GM23338 (cell line): ENCODE measurements around the gene POFUT2. TPM values are rescaled to one million over a fixed set of nuclear protein-coding genes. Genes with fewer than 3 reads are reported as not detected.

Experiments
- ATAC-seq: fragments of 200-7000 bp; cut with Tn5 transposase; 3 replicates; pipeline ENCODE4 v1.9.1; 2020
- DNase-seq: peaks from one replicate; pipeline ENCODE4 v3.0.0-alpha.2; 2015; ENCODE audit warnings: low spot score
- H2AFZ ChIP-seq: fragments of 200-600 bp; sonication (generic); 2 replicates; pipeline ENCODE4 v1.8.0; 2016; ENCODE audit warnings: antibody characterized with exemption, mild to moderate bottlenecking, moderate library complexity
- H3F3A ChIP-seq: fragments of 200-600 bp; sonication (generic); replicated peaks from 2 replicates; pipeline ENCODE4 v1.8.0; 2017; ENCODE audit warnings: antibody characterized with exemption, mixed run types, low read depth
- H3K27ac ChIP-seq: fragments of 200-600 bp; sonication (generic); 2 replicates; pipeline ENCODE4 v1.6.1; 2016; ENCODE audit warnings: low read depth
- H3K27me3 ChIP-seq: fragments of 200-600 bp; sonication (generic); 2 replicates; pipeline ENCODE4 v1.8.0; 2016; ENCODE audit warnings: mild to moderate bottlenecking, mixed run types, moderate library complexity; ENCODE audit not compliant: insufficient read depth
- H3K36me3 ChIP-seq: fragments of 200-600 bp; sonication (generic); 2 replicates; pipeline ENCODE4 v1.8.0; 2016; ENCODE audit warnings: mild to moderate bottlenecking; ENCODE audit not compliant: insufficient read depth
- H3K4me1 ChIP-seq: fragments of 200-600 bp; sonication (generic); 2 replicates; pipeline ENCODE4 v1.8.0; 2016; ENCODE audit warnings: mild to moderate bottlenecking, moderate library complexity; ENCODE audit not compliant: insufficient read depth
- H3K4me2 ChIP-seq: fragments of 200-600 bp; sonication (generic); 2 replicates; pipeline ENCODE4 v1.7.1; 2017; ENCODE audit warnings: mixed run types
- H3K4me3 ChIP-seq: fragments of 200-600 bp; sonication (generic); 2 replicates; pipeline ENCODE4 v1.6.1; 2016; ENCODE audit warnings: mixed run types
- H3K79me2 ChIP-seq: fragments of 200-600 bp; sonication (generic); replicated peaks from 2 replicates; pipeline ENCODE4 v1.8.0; 2017; ENCODE audit warnings: mild to moderate bottlenecking; ENCODE audit not compliant: insufficient read depth
- H3K9me2 ChIP-seq: fragments of 200-600 bp; sonication (generic); 2 replicates; pipeline ENCODE4 v1.8.0; 2017; ENCODE audit not compliant: insufficient read depth
- H4K20me1 ChIP-seq: fragments of 200-600 bp; sonication (generic); replicated peaks from 2 replicates; pipeline ENCODE4 v1.8.0; 2017; ENCODE audit warnings: mild to moderate bottlenecking; ENCODE audit not compliant: insufficient read depth
- H3K27ac Mint-ChIP-seq: 2 replicates; pipeline ENCODE4 v1.8.0; 2020; ENCODE audit warnings: inconsistent platforms, mild to moderate bottlenecking, moderate library complexity, mixed read lengths
- H3K27me3 Mint-ChIP-seq: 3 replicates; pipeline ENCODE4 v1.8.0; 2022; ENCODE audit warnings: low read depth, mild to moderate bottlenecking, moderate library complexity, mixed read lengths, inconsistent platforms; ENCODE audit not compliant: insufficient read depth, poor library complexity
- H3K36me3 Mint-ChIP-seq: 3 replicates; pipeline ENCODE4 v1.8.0; 2021; ENCODE audit warnings: low read depth, mild to moderate bottlenecking, inconsistent platforms, moderate library complexity, mixed read lengths
- H3K4me1 Mint-ChIP-seq: 3 replicates; pipeline ENCODE4 v1.8.0; 2020; ENCODE audit warnings: mild to moderate bottlenecking, inconsistent platforms, mixed read lengths
- H3K4me3 Mint-ChIP-seq: 3 replicates; pipeline ENCODE4 v1.8.0; 2021; ENCODE audit warnings: moderate library complexity, mild to moderate bottlenecking, inconsistent platforms, mixed read lengths
- H3K9me3 Mint-ChIP-seq: 3 replicates; pipeline ENCODE4 v1.8.0; 2020; ENCODE audit warnings: moderate library complexity, mild to moderate bottlenecking, inconsistent platforms, mixed read lengths
- CTCF ChIP-seq, 2 experiments: fragments of 200-600 bp in 1 of 2; sonication (generic) in 1 of 2; conservative IDR thresholded peaks; 2 replicates each; pipeline versions ENCODE4 v1.5.1 to v1.6.1; 2016 to 2017; ENCODE audit warnings: antibody characterized with exemption in 2 of 2, low read depth in 2 of 2, mild to moderate bottlenecking in 2 of 2, moderate library complexity in 1 of 2
- ETS1 ChIP-seq: IDR thresholded peaks from 2 replicates; pipeline ENCODE4 v1.6.1; 2016; ENCODE audit warnings: antibody characterized with exemption
- EZH2phosphoT487 ChIP-seq: fragments of 200-600 bp; sonication (generic); IDR thresholded peaks from one replicate; pipeline ENCODE4 v1.8.1; 2018; ENCODE audit warnings: antibody characterized with exemption; ENCODE audit not compliant: unreplicated experiment
- JUNB ChIP-seq: IDR thresholded peaks from one replicate; pipeline ENCODE4 v1.6.1; 2016; ENCODE audit warnings: antibody characterized with exemption; ENCODE audit not compliant: unreplicated experiment
- NANOG ChIP-seq: IDR thresholded peaks from 2 replicates; pipeline ENCODE4 v1.6.1; 2016; ENCODE audit warnings: antibody characterized with exemption, borderline replicate concordance
- REST ChIP-seq: IDR thresholded peaks from one replicate; pipeline ENCODE4 v1.6.1; 2018; ENCODE audit warnings: antibody characterized with exemption; ENCODE audit not compliant: unreplicated experiment
- STAT1 ChIP-seq: IDR thresholded peaks from one replicate; pipeline ENCODE4 v1.6.1; 2016; ENCODE audit warnings: antibody characterized with exemption; ENCODE audit not compliant: unreplicated experiment
- ZNF114 ChIP-seq: fragments of 250-450 bp; sonication (Bioruptor Pico); IDR thresholded peaks from 2 replicates; pipeline ENCODE4 v1.5.0; 2020; ENCODE audit warnings: mild to moderate bottlenecking, moderate library complexity
- ZNF331 ChIP-seq: fragments of 250-450 bp; sonication (Bioruptor Pico); IDR thresholded peaks from 2 replicates; pipeline ENCODE4 v1.5.0; 2020; ENCODE audit warnings: low read depth, mild to moderate bottlenecking, moderate library complexity
- polyA plus RNA-seq: library from polyadenylated mRNA; unstranded; fragments of >200 nt; fragmentation: Nextera tagmentation; extraction: Ambion mirVana; gene quantifications from 2 replicates; pipeline ENCODE4 v1.2.1, GENCODE V29; 2016
- total RNA-seq: library from RNA; depleted of rRNA; stranded (reverse); fragments of >200 nt; shearing (Covaris generic); gene quantifications from 2 replicates; pipeline ENCODE4 v1.2.3, GENCODE V29; 2014

The POFUT2 gene
- total and polyA plus RNA-seq, 2 experiments from 2014 or later, result 12.1 to 34.5 TPM

- no peaks in the 10 kb centered on the region for H3K27me3 ChIP-seq
- H3K4me1 ChIP-seq, result 0 out of 2 replicates have a peak, but pooled peaks cover 7% of the 10 kb centered on the region
- DNase-seq, result no peak
- no peaks in the 10 kb centered on the region for H3K79me2 ChIP-seq
- Mint-ChIP-seq H3K4me1 (peaks cover 5% of the 10 kb centered on the region), H3K9me3 (no peaks in the 10 kb centered on the region), H3K36me3 (no peaks in the 10 kb centered on the region), H3K4me3 (no peak overlapping the region), H3K27ac (no peak overlapping the region), H3K27me3 (peaks cover 7% of the 10 kb centered on the region)
- no peak overlapping the region for H3K27ac ChIP-seq
- no peaks in the 10 kb centered on the region for H3K36me3 ChIP-seq
- H3K4me2 ChIP-seq, result no peak overlapping the region
- H4K20me1 ChIP-seq, result no peaks in the 10 kb centered on the region
- no peak overlapping the region for H3K4me3 ChIP-seq
- TF ChIP-seq ZNF331 (CRISPR knock-in tag) (no peak), STAT1 (no peak), JUNB (no peak), NANOG (no peak), ETS1 (no peak), ZNF114 (CRISPR knock-in tag) (no peak), REST (no peak), EZH2phosphoT487 (no peak), CTCF (conservative IDR thresholded peaks at IDR 0.05; ENCODE audit: low read depth in 2 of 2) (no peak)
- H3K9me2 ChIP-seq, result 0 out of 2 replicates have a peak, but pooled peaks cover 2% of the 10 kb centered on the region
- H3F3A ChIP-seq, result no peaks in the 10 kb centered on the region
- ATAC-seq, result no peak
- no peak overlapping the region for H2AFZ ChIP-seq
Measured at GRCh38 chr21:45223236-45224185, 64.2 kb downstream of the POFUT2 start.
